ENCODE results near the gene SYT9. TPM values are rescaled to one million over a fixed set of nuclear protein-coding genes. Genes with fewer than 3 reads are reported as not detected.

The SYT9 gene
- total and polyA plus RNA-seq, 2 donors (not counting 3 experiments of a cell fraction or from before 2014, with no cell fraction given), result 0.23 TPM; not detected in 1

GRCh38 chr11:7490535-7490934, 238.8 kb downstream of the SYT9 start:
- Histone ChIP-seq H3K9me1 (replicated peaks; ENCODE audit: control insufficient read depth, extremely low read depth, insufficient read depth, low read length) (no peaks in the 10 kb centered on the region), H3K4me1 (ENCODE audit: control insufficient read depth, extremely low read depth, insufficient read depth, low read length) (no peaks in the 10 kb centered on the region), H3K9ac (replicated peaks; ENCODE audit: extremely low read depth, insufficient read depth, low read length) (no peak overlapping the region), H3K4me2 (ENCODE audit: insufficient read depth, low read length) (no peak overlapping the region), H3K36me3 (ENCODE audit: control insufficient read depth in 2 of 2, extremely low read depth in 1 of 2, insufficient read depth in 2 of 2, low read length in 2 of 2) (no peaks in the 10 kb centered on the region), H4K20me1 (replicated peaks; ENCODE audit: control insufficient read depth, extremely low read depth, insufficient read depth, low read length) (no peaks in the 10 kb centered on the region), H3K79me2 (ENCODE audit: control insufficient read depth, insufficient read depth, low read length) (no peaks in the 10 kb centered on the region), H3K9me3 (replicated peaks; ENCODE audit: control insufficient read depth, insufficient read depth, low read length) (no peaks in the 10 kb centered on the region), H2AFZ (ENCODE audit: low read depth, low read length) (no peak overlapping the region), H3K4me3 (replicated peaks in 1 of 3; ENCODE audit: insufficient read depth in 1 of 3, low read depth in 1 of 3, low read length in 3 of 3) (no peak overlapping the region), H3K27me3 (ENCODE audit: control insufficient read depth in 2 of 2, insufficient read depth in 2 of 2, low read length in 2 of 2) (no peaks in the 10 kb centered on the region), H3K27ac (ENCODE audit: insufficient read depth, low read depth, low read length) (no peak overlapping the region)
- dilution Hi-C loops (cut with MboI; ENCODE audit: extremely low pct_ligation_motif_present, low sequenced_read_pairs) (no loop called here), intact Hi-C loops (cut with micrococcal nuclease) (no loop called here)
- DNase-seq (ENCODE audit: low read depth, low spot score) (no peak), FAIRE-seq (no peak)
- BruUV-seq (replicated peaks), result no TSS peak
- no peak for TF ChIP-seq POLR2AphosphoS5 (IDR thresholded peaks at IDR 0.05; ENCODE audit: insufficient read depth, low read depth, low read length)
- TF ChIP-seq CTCF (IDR thresholded peaks at IDR 0.05; ENCODE audit: extremely low read depth in 1 of 2, insufficient read depth in 1 of 2, low read depth in 1 of 2, low read length in 2 of 2), result no peak
- no peak for TF ChIP-seq GATA2 (IDR thresholded peaks at IDR 0.05; ENCODE audit: insufficient read depth, insufficient read length, low read depth, low read length)
- TF ChIP-seq MAX (IDR thresholded peaks at IDR 0.05; ENCODE audit: insufficient read depth, insufficient read length), result no peak
- no peak for TF ChIP-seq EZH2 (IDR thresholded peaks at IDR 0.05; ENCODE audit: borderline replicate concordance, low read depth, low read length, severe bottlenecking)
- no peak for TF ChIP-seq MYC (IDR thresholded peaks at IDR 0.05; ENCODE audit: low read depth, low read length)
- no peak for TF ChIP-seq JUN (IDR thresholded peaks at IDR 0.05; ENCODE audit: borderline replicate concordance, insufficient read depth, insufficient read length, low read depth)
- no peak for TF ChIP-seq FOS (IDR thresholded peaks at IDR 0.05; ENCODE audit: borderline replicate concordance, insufficient read depth, low read length)
- no peak for TF ChIP-seq POLR2A (IDR thresholded peaks at IDR 0.05; ENCODE audit: low read depth, low read length)
- CTCF ChIA-PET, result interaction anchor here (0.6 to 0.9 kb wide), 2 partner anchors 9 to 23 kb away, joined by 4 read pairs; partner anchors contain the start of gene PPFIBP2
- POLR2A ChIA-PET, result no interaction called here

Measured in endothelial cell of umbilical vein (primary cell).